K562 (cell line): ENCODE data around the gene TRMU. TPM values are rescaled to one million over a fixed set of nuclear protein-coding genes. Genes with fewer than 3 reads are reported as not detected.

Experiments used
- ATAC-seq: fragments of 200-7000 bp; cut with Tn5 transposase; 3 replicates; pipeline ENCODE4 v1.9.1; 2020; ENCODE audit warnings: moderate library complexity
- BruUV-seq: library from RNA; stranded (reverse); fragments of 400-500 nt; replicated peaks from 2 replicates; lab custom pipeline; 2021; lab: Mats Ljungman, UMichigan
- CTCF ChIA-PET: fragments of 300-600 bp; formaldehyde crosslinking; extraction: SDS; loops from one replicate; lab custom pipeline; 2021; ENCODE audit warnings: low intra/inter-chr PET ratio; lab: Yijun Ruan, JAX
- POLR2A ChIA-PET: fragments of 300-600, 350-650 bp; sonication (Branson Sonifier 250); formaldehyde crosslinking; extraction: SDS; loops from one replicate; lab custom pipeline; 2021; ENCODE audit warnings: antibody characterized with exemption, inconsistent platforms; lab: Yijun Ruan, JAX
- DNase-seq, 4 experiments: peaks; one replicate each; pipeline versions ENCODE4 v3.0.0 to v3.0.0-alpha.2; 2011 to 2018; ENCODE audit warnings: low spot score in 3 of 4, mixed read lengths in 3 of 4; ENCODE audit errors: extremely low read depth in 1 of 4
- FAIRE-seq: peaks from 2 replicates; lab custom pipeline; 2011; peaks lifted over from hg19 to GRCh38; lab: Jason Lieb, UNC
- H2AFZ ChIP-seq: 2 replicates; pipeline ENCODE4 v1.6.0; 2011; ENCODE audit warnings: low read depth, low read length, control low read depth, inconsistent platforms
- H3K27ac ChIP-seq: fragments of 200-600 bp; 3 replicates; pipeline ENCODE4 v1.8.0; 2011; ENCODE audit warnings: low read depth, mild to moderate bottlenecking, control low read depth, inconsistent platforms, low read length, moderate library complexity, mixed read lengths; ENCODE audit errors: extremely low read depth
- H3K27me3 ChIP-seq, 2 experiments: fragments of 300-600 bp in 1 of 2; 2 replicates in 1 of 2; 3 replicates in 1 of 2; pipeline versions ENCODE4 v1.6.0 to v1.8.0; 2011; ENCODE audit warnings: inconsistent platforms in 2 of 2, low read length in 2 of 2, mild to moderate bottlenecking in 1 of 2, mixed read lengths in 1 of 2, moderate library complexity in 1 of 2; ENCODE audit not compliant: control insufficient read depth in 2 of 2, insufficient read depth in 2 of 2
- H3K36me3 ChIP-seq: fragments of 300-600 bp; 3 replicates; pipeline ENCODE4 v1.8.0; 2011; ENCODE audit warnings: mild to moderate bottlenecking, low read length, inconsistent platforms; ENCODE audit not compliant: control insufficient read depth, insufficient read depth
- H3K4me1 ChIP-seq, 2 experiments: fragments of 200-600 bp in 1 of 2; replicated peaks in 1 of 2; 2 replicates in 1 of 2; 3 replicates in 1 of 2; pipeline versions ENCODE4 v1.5.1 to v1.8.0; 2011; ENCODE audit warnings: inconsistent platforms in 2 of 2, low read length in 2 of 2, mild to moderate bottlenecking in 1 of 2, mixed read lengths in 1 of 2, moderate library complexity in 1 of 2; ENCODE audit not compliant: control insufficient read depth in 2 of 2, insufficient read depth in 2 of 2
- H3K4me2 ChIP-seq: 2 replicates; pipeline ENCODE4 v1.6.1; 2011; ENCODE audit warnings: low read length, control low read depth, inconsistent platforms, mixed read lengths; ENCODE audit not compliant: insufficient read depth
- H3K4me3 ChIP-seq: fragments of 200-600 bp; sonication (generic), shearing (Covaris generic); 2 replicates; pipeline ENCODE4 v1.5.1; 2016; ENCODE audit warnings: control low read depth, inconsistent platforms
- H3K79me2 ChIP-seq: fragments of 200-600 bp; 3 replicates; pipeline ENCODE4 v1.8.0; 2011; ENCODE audit warnings: low read length, inconsistent platforms; ENCODE audit not compliant: control insufficient read depth, insufficient read depth
- H3K9ac ChIP-seq, 2 experiments: 2 replicates each; pipeline versions ENCODE4 v1.6.0 to v1.6.1; 2011; ENCODE audit warnings: low read depth in 2 of 2, low read length in 2 of 2, control low read depth in 1 of 2, inconsistent platforms in 1 of 2, mild to moderate bottlenecking in 1 of 2, mixed read lengths in 1 of 2; ENCODE audit not compliant: insufficient read depth in 1 of 2
- H3K9me1 ChIP-seq: one replicate; pipeline ENCODE4 v1.6.0; 2011; ENCODE audit warnings: inconsistent platforms, mild to moderate bottlenecking, low read length, moderate library complexity; ENCODE audit not compliant: control insufficient read depth, insufficient read depth
- H3K9me3 ChIP-seq: replicated peaks from 2 replicates; pipeline ENCODE4 v1.5.1; 2011; ENCODE audit warnings: low read depth, low read length, inconsistent platforms; ENCODE audit not compliant: control insufficient read depth, insufficient read depth
- H4K20me1 ChIP-seq: replicated peaks from 2 replicates; pipeline ENCODE4 v1.6.1; 2011; ENCODE audit warnings: low read length, inconsistent platforms, mixed read lengths; ENCODE audit not compliant: control insufficient read depth, insufficient read depth
- ATF6 ChIP-seq: sonication (generic); formaldehyde crosslinking; IDR thresholded peaks from 2 replicates; pipeline ENCODE4 v1.4.0; 2020; ENCODE audit warnings: mild to moderate bottlenecking, missing genetic modification reagents
- CREM ChIP-seq: IDR thresholded peaks from 2 replicates; pipeline ENCODE4 v1.6.1; 2014; ENCODE audit warnings: antibody characterized with exemption, low read depth
- E2F3 ChIP-seq: fragments of 250-450 bp; sonication (Bioruptor Pico); IDR thresholded peaks from 2 replicates; pipeline ENCODE4 v1.4.0; 2020; ENCODE audit warnings: mild to moderate bottlenecking
- IRF1 ChIP-seq: sonication (generic); formaldehyde crosslinking; IDR thresholded peaks from 2 replicates; pipeline ENCODE4 v1.8.0; 2022; ENCODE audit warnings: missing genetic modification reagents, mild to moderate bottlenecking, borderline replicate concordance
- PTRF ChIP-seq: fragments of 450-650 bp; IDR thresholded peaks from 2 replicates; pipeline ENCODE4 v1.6.1; 2016; ENCODE audit warnings: mild to moderate bottlenecking, missing genetic modification characterization, missing compliant biosample characterization
- RERE ChIP-seq: sonication (generic); formaldehyde crosslinking; IDR thresholded peaks from 2 replicates; pipeline ENCODE4 v1.8.0; 2023; ENCODE audit warnings: missing genetic modification reagents, mild to moderate bottlenecking, borderline replicate concordance
- TRIM28 ChIP-seq: fragments of 450-650 bp; IDR thresholded peaks from 2 replicates; pipeline ENCODE4 v1.6.1; 2017
- WGBS: fragments of 100-300 bp; shearing (Covaris generic); methylation state at CpG from one replicate; pipeline ENCODE4 v1.1.6; 2016; ENCODE audit warnings: low coverage, mixed read lengths; ENCODE audit not compliant: insufficient coverage; ENCODE audit errors: missing lambda C conversion rate; 5-methylcytosine and 5-hydroxymethylcytosine counted together
- in situ Hi-C: fragments of 300-500 bp; cut with MboI; formaldehyde crosslinking; loops from 4 replicates; pipeline ENCODE4 v1.15.0; 2018; ENCODE audit warnings: inconsistent platforms, mixed read lengths
- intact Hi-C: fragments of 100-400 bp; cut with micrococcal nuclease; formaldehyde crosslinking; loops from 2 replicates; pipeline ENCODE4 v1.14.2; 2022
- polyA plus RNA-seq, 8 experiments: library from polyadenylated mRNA; depleted of rRNA in 4 of 8; stranded (reverse) in 5 of 8; unstranded in 3 of 8; fragments of >200 nt; fragmentation: Nextera tagmentation in 2 of 8; fragmentation: Illumina TruSeq in 1 of 8; extraction: Ambion mirVana in 2 of 8; extraction: Trizol in 1 of 8; gene quantifications; 2 replicates each; pipeline versions ENCODE4 v1.2.1 to v1.2.3, GENCODE V29; 2011 to 2014; ENCODE audit warnings: inconsistent platforms in 1 of 8, missing spikeins in 1 of 8
- total RNA-seq, 7 experiments: library from RNA; depleted of rRNA in 6 of 7; stranded (reverse); fragments of >200 nt in 6 of 7; fragmentation: Illumina TruSeq in 2 of 7; extraction: Trizol in 2 of 7; gene quantifications; 2 replicates each; pipeline versions ENCODE4 v1.2.1 to v1.2.3, GENCODE V29; 2011 to 2021; ENCODE audit warnings: low replicate concordance in 1 of 7

The TRMU gene
- total and polyA plus RNA-seq, 9 of the 15 experiments (the other 6 are each of a cell fraction or from before 2014, with no cell fraction given), result 2.3 to 49.9 (median 35.3) TPM

- DNase-seq (no peak), ATAC-seq (no peak)
- no peak overlapping the region for H3K4me2 ChIP-seq
- no peak overlapping the region for H2AFZ ChIP-seq
- H3K36me3 ChIP-seq, result peaks cover 89% of the 10 kb centered on the region; the same call in 2 of the 3 replicates
- H3K9me1 ChIP-seq, result no peaks in the 10 kb centered on the region
- WGBS, result 90% methylated on average over 2 of the region's 12 CpGs
- no peak for TF ChIP-seq CREM
- TF ChIP-seq, all 486 proteins: peak for 0
- ChIA-PET CTCF (no interaction called here), POLR2A (no interaction called here)
- Histone ChIP-seq H3K27ac (no peak overlapping the region), H4K20me1 (no peaks in the 10 kb centered on the region; the same call in 1 of the 2 replicates), H3K27me3 (no peaks in the 10 kb centered on the region), H3K4me3 (no peak overlapping the region), H3K79me2 (no peaks in the 10 kb centered on the region), H3K9me3 (no peaks in the 10 kb centered on the region), H3K9ac (no peak overlapping the region), H3K4me1 (no peaks in the 10 kb centered on the region)
- in situ Hi-C loops, result no loop called here
- intact Hi-C loops, result no loop called here
- no TSS peak for BruUV-seq
- FAIRE-seq, result no peak
These were observed 12.1 kb downstream of the TRMU start for GRCh38 chr22:46347646-46348045.

- FAIRE-seq (no peak), DNase-seq (no peak), ATAC-seq (no peak)
- Histone ChIP-seq H2AFZ (no peak overlapping the region), H3K9ac (no peak overlapping the region), H3K4me2 (no peak overlapping the region), H3K9me3 (no peaks in the 10 kb centered on the region), H3K27ac (no peak overlapping the region), H3K9me1 (no peaks in the 10 kb centered on the region), H3K36me3 (peaks cover 89% of the 10 kb centered on the region; the same call in 2 of the 3 replicates), H4K20me1 (no peaks in the 10 kb centered on the region; the same call in 1 of the 2 replicates), H3K27me3 (no peaks in the 10 kb centered on the region), H3K4me3 (no peak overlapping the region), H3K4me1 (no peaks in the 10 kb centered on the region), H3K79me2 (no peaks in the 10 kb centered on the region)
- intact Hi-C loops, result no loop called here
- no TSS peak for BruUV-seq
- 97% methylated on average over 11 of the region's 15 CpGs for whole genome bisulfite sequencing
- POLR2A ChIA-PET, result no interaction called here
- CTCF ChIA-PET, result no interaction called here
- in situ Hi-C loops, result no loop called here
- TF ChIP-seq TRIM28 (no peak), PTRF (tag) (no peak), RERE (no peak), ATF6 (CRISPR knock-in tag) (no peak), E2F3 (no peak), IRF1 (CRISPR knock-in tag) (no peak)
These were observed 12.7 kb downstream of the TRMU start for GRCh38 chr22:46348099-46348695.
